Gastroesophageal sphincter (tissue), 4 donors: Measurements from ENCODE around the gene UCHL5. TPM values are rescaled to one million over a fixed set of nuclear protein-coding genes. Genes with fewer than 3 reads are reported as not detected.
"Not testable (repeated sequence)": the region's sequence is repeated elsewhere in the genome, so short reads cannot be mapped to it uniquely, and the experiment has no call there.

ENCODE experiments used
- ATAC-seq: fragments of 150-250 bp; one replicate; pipeline ENCODE4 v1.9.1; 2016; ENCODE audit warnings: mild to moderate bottlenecking, moderate library complexity
- H3K27ac ChIP-seq, 4 donors: fragments of 200-600 bp; sonication (generic) in 3 of 4; 1 replicate in 3 of 4; 2 replicates in 1 of 4; pipeline ENCODE4 v1.5.1; 2016 to 2019
- H3K27me3 ChIP-seq: fragments of 200-600 bp; sonication (generic); one replicate; pipeline ENCODE4 v1.5.1; 2019
- H3K36me3 ChIP-seq, 2 donors: fragments of 200-600 bp; sonication (generic); one replicate each; pipeline ENCODE4 v1.5.1; 2019; ENCODE audit warnings: control low read depth in 1 of 2
- H3K4me1 ChIP-seq, 3 donors: fragments of 200-600 bp; sonication (generic); 1 replicate in 2 of 3; 2 replicates in 1 of 3; pipeline ENCODE4 v1.5.1; 2016 to 2019; ENCODE audit warnings: control low read depth in 2 of 3
- H3K4me3 ChIP-seq, 2 donors: fragments of 200-600 bp; sonication (generic); one replicate each; pipeline ENCODE4 v1.5.1; 2019; ENCODE audit warnings: mild to moderate bottlenecking in 1 of 2, moderate library complexity in 1 of 2
- H3K9me3 ChIP-seq, 3 donors: fragments of 200-600 bp; sonication (generic); one replicate each; pipeline ENCODE4 v1.5.1; 2017 to 2019; ENCODE audit warnings: control low read depth in 2 of 3
- CTCF ChIP-seq, 4 experiments: fragments of 200-600 bp in 2 of 4; fragments of 450-650 bp in 2 of 4; sonication (generic) in 1 of 4; IDR thresholded peaks; one replicate each; pipeline ENCODE4 v1.5.1; 2017 to 2019; ENCODE audit warnings: antibody characterized with exemption in 4 of 4, mild to moderate bottlenecking in 2 of 4, moderate library complexity in 2 of 4
- EP300 ChIP-seq: sonication (generic); formaldehyde crosslinking; IDR thresholded peaks from one replicate; pipeline ENCODE4 v1.6.1; 2017; ENCODE audit warnings: antibody characterized with exemption, mild to moderate bottlenecking
- POLR2A ChIP-seq, 2 donors: fragments of 450-650 bp; IDR thresholded peaks; one replicate each; pipeline ENCODE4 v1.6.1; 2017; ENCODE audit warnings: antibody characterized with exemption in 2 of 2, mild to moderate bottlenecking in 2 of 2, moderate library complexity in 1 of 2
- POLR2AphosphoS5 ChIP-seq: sonication (generic); formaldehyde crosslinking; IDR thresholded peaks from one replicate; pipeline ENCODE4 v1.6.1; 2017; ENCODE audit warnings: antibody characterized with exemption
- WGBS, 2 donors: methylation state at CpG; one replicate each; pipeline ENCODE4 v1.1.5; 2018; ENCODE audit warnings: low coverage in 1 of 2; 5-methylcytosine and 5-hydroxymethylcytosine counted together
- total RNA-seq, 4 donors: library from RNA; depleted of rRNA; stranded (reverse); fragments of >200 nt; gene quantifications; one replicate each; pipeline ENCODE4 v1.1.0, GENCODE V29; 2016

Gene UCHL5
- total RNA-seq, 4 donors from 2014 or later = 24.1 to 42.7 (median 32.8) TPM

- no peak overlapping the region for H3K27ac ChIP-seq
- H3K4me1 ChIP-seq = no peaks in the 10 kb centered on the region
- no peaks in the 10 kb centered on the region for H3K36me3 ChIP-seq
- no peaks in the 10 kb centered on the region for H3K27me3 ChIP-seq
- no peak for ATAC-seq
- no peak overlapping the region for H3K4me3 ChIP-seq
- WGBS, 2 donors = 94% methylated on average over 3 of the region's 3 CpGs
- no peaks in the 10 kb centered on the region for H3K9me3 ChIP-seq
- TF ChIP-seq CTCF (IDR thresholded peaks at IDR 0.05) (no peak), POLR2A (IDR thresholded peaks at IDR 0.05) (no peak), POLR2AphosphoS5 (no peak), EP300 (no peak)
Observed at GRCh38 chr1:193036337-193037047, 22.7 kb downstream of the UCHL5 start.

GRCh38 chr1:193033610-193034009 is 25.6 kb downstream of the UCHL5 start:
- no peaks in the 10 kb centered on the region for H3K4me1 ChIP-seq
- H3K27ac ChIP-seq = no peak overlapping the region
- TF ChIP-seq POLR2A (IDR thresholded peaks at IDR 0.05) = no peak
- no peak for TF ChIP-seq CTCF (IDR thresholded peaks at IDR 0.05)
- no peak for TF ChIP-seq EP300
- TF ChIP-seq POLR2AphosphoS5 = no peak
- no peaks in the 10 kb centered on the region for H3K36me3 ChIP-seq
- ATAC-seq = no peak
- no peaks in the 10 kb centered on the region for H3K9me3 ChIP-seq
- no peaks in the 10 kb centered on the region for H3K27me3 ChIP-seq
- no peak overlapping the region for H3K4me3 ChIP-seq

- H3K9me3 ChIP-seq, H3K27ac ChIP-seq, H3K36me3 ChIP-seq, ATAC-seq, H3K4me1 ChIP-seq, H3K27me3 ChIP-seq, H3K4me3 ChIP-seq: not testable (repeated sequence)
- whole genome bisulfite sequencing, 2 donors = 88 to 100% methylated on average over 3 to 8 of the region's 9 CpGs
Observed at GRCh38 chr1:193032643-193033427, 26.3 kb downstream of the UCHL5 start.

GRCh38 chr1:193031431-193031830 is 27.7 kb downstream of the UCHL5 start:
- TF ChIP-seq CTCF (IDR thresholded peaks at IDR 0.05) = peak in 3 of 4 experiments; percentile 19 to 32 (median 19)
- no peak for TF ChIP-seq EP300
- TF ChIP-seq POLR2AphosphoS5 = no peak
- TF ChIP-seq POLR2A (IDR thresholded peaks at IDR 0.05) = no peak
- Histone ChIP-seq H3K4me3 (no peak overlapping the region), H3K36me3 (peaks cover 0 to 16% of the 10 kb centered on the region in 2 donors), H3K27me3 (no peaks in the 10 kb centered on the region), H3K4me1 (no peaks in the 10 kb centered on the region), H3K9me3 (no peaks in the 10 kb centered on the region), H3K27ac (no peak overlapping the region)
- no peak for ATAC-seq
- 66 to 88% methylated on average over 2 of the region's 2 CpGs for WGBS, 2 donors

GRCh38 chr1:193030280-193030679 is 28.9 kb downstream of the UCHL5 start:
- H3K36me3 ChIP-seq = peaks cover 0 to 18% of the 10 kb centered on the region in 2 donors
- no peaks in the 10 kb centered on the region for H3K27me3 ChIP-seq
- 60 to 75% methylated on average over 1 of the region's 1 CpG for WGBS, 2 donors
- H3K4me3 ChIP-seq = no peak overlapping the region
- H3K27ac ChIP-seq = no peak overlapping the region
- no peaks in the 10 kb centered on the region for H3K4me1 ChIP-seq
- no peak for ATAC-seq
- H3K9me3 ChIP-seq = no peaks in the 10 kb centered on the region
- no peak for TF ChIP-seq POLR2AphosphoS5
- no peak for TF ChIP-seq CTCF (IDR thresholded peaks at IDR 0.05)
- no peak for TF ChIP-seq EP300
- TF ChIP-seq POLR2A (IDR thresholded peaks at IDR 0.05) = no peak
